Prostate gland (tissue), 2 donors: ENCODE results near the gene ZFAND4.

Experiments used
- CTCF ChIP-seq, 4 experiments: fragments of 200-600 bp in 2 of 4; fragments of 450-650 bp in 2 of 4; sonication (generic) in 2 of 4; IDR thresholded peaks; 1 replicate in 3 of 4; 2 replicates in 1 of 4; pipeline ENCODE4 v1.5.1; 2016 to 2019; ENCODE audit warnings: antibody characterized with exemption in 4 of 4, mild to moderate bottlenecking in 2 of 4, moderate library complexity in 2 of 4
- POLR2A ChIP-seq: fragments of 450-650 bp; IDR thresholded peaks from one replicate; pipeline ENCODE4 v1.6.1; 2016; ENCODE audit warnings: antibody characterized with exemption, mild to moderate bottlenecking

GRCh38 chr10:45655219-45655618 is 17.4 kb downstream of the ZFAND4 start:
- no peak for TF ChIP-seq CTCF (IDR thresholded peaks at IDR 0.05)
- no peak for TF ChIP-seq POLR2A
